Endothelial cell of umbilical vein (primary cell): ENCODE data around the gene CAMTA1. TPM values are rescaled to one million over a fixed set of nuclear protein-coding genes. Genes with fewer than 3 reads are reported as not detected.
A peak's percentile ranks its signal among the peaks of the same experiment; 100 is the strongest.

Experiments used
- BruUV-seq: library from RNA; stranded (reverse); fragments of 400-500 nt; replicated peaks from 2 replicates; lab custom pipeline; 2021; lab: Mats Ljungman, UMichigan
- CTCF ChIA-PET: fragments of 300-600, 350-600 bp; sonication (Branson Sonifier 250); formaldehyde crosslinking; loops from one replicate; lab custom pipeline; 2021; ENCODE audit warnings: antibody characterized with exemption, inconsistent platforms; lab: Charles Lee
- POLR2A ChIA-PET: fragments of 300-600, 350-600 bp; sonication (Branson Sonifier 250); formaldehyde crosslinking; loops from one replicate; lab custom pipeline; 2021; ENCODE audit warnings: antibody characterized with exemption, inconsistent platforms; lab: Charles Lee
- DNase-seq: peaks from one replicate; pipeline ENCODE4 v3.0.0-alpha.2; 2011; ENCODE audit warnings: low read depth, low spot score
- FAIRE-seq: peaks from 2 replicates; lab custom pipeline; 2011; peaks lifted over from hg19 to GRCh38; lab: Jason Lieb, UNC
- H2AFZ ChIP-seq: 2 replicates; pipeline ENCODE4 v1.6.0; 2012; ENCODE audit warnings: low read depth, low read length, control low read depth, inconsistent platforms
- H3K27ac ChIP-seq: 2 replicates; pipeline ENCODE4 v1.5.1; 2011; ENCODE audit warnings: low read depth, mild to moderate bottlenecking, control low read depth, low read length, moderate library complexity; ENCODE audit not compliant: insufficient read depth
- H3K27me3 ChIP-seq, 2 experiments: 2 replicates each; pipeline versions ENCODE4 v1.6.0 to v1.6.1; 2011; ENCODE audit warnings: low read length in 2 of 2, mixed read lengths in 1 of 2; ENCODE audit not compliant: control insufficient read depth in 2 of 2, insufficient read depth in 2 of 2
- H3K36me3 ChIP-seq, 2 experiments: 2 replicates in 1 of 2; 3 replicates in 1 of 2; pipeline ENCODE4 v1.5.1; 2011; ENCODE audit warnings: low read length in 2 of 2, mild to moderate bottlenecking in 1 of 2, moderate library complexity in 1 of 2; ENCODE audit not compliant: control insufficient read depth in 2 of 2, insufficient read depth in 2 of 2; ENCODE audit errors: extremely low read depth in 1 of 2
- H3K4me1 ChIP-seq: 3 replicates; pipeline ENCODE4 v1.5.1; 2011; ENCODE audit warnings: mild to moderate bottlenecking, low read length; ENCODE audit not compliant: control insufficient read depth, insufficient read depth; ENCODE audit errors: extremely low read depth
- H3K4me2 ChIP-seq: 2 replicates; pipeline ENCODE4 v1.6.1; 2011; ENCODE audit warnings: low read length, control low read depth, mixed read lengths; ENCODE audit not compliant: insufficient read depth
- H3K4me3 ChIP-seq, 3 experiments: fragments of 200-600 bp in 1 of 3; sonication (generic), shearing (Covaris generic) in 1 of 3; replicated peaks in 1 of 3; 2 replicates each; pipeline ENCODE4 v1.5.1; 2011 to 2016; ENCODE audit warnings: control low read depth in 3 of 3, low read length in 3 of 3, mild to moderate bottlenecking in 2 of 3, inconsistent platforms in 1 of 3, low read depth in 1 of 3, moderate library complexity in 1 of 3; ENCODE audit not compliant: insufficient read depth in 1 of 3
- H3K79me2 ChIP-seq: 2 replicates; pipeline ENCODE4 v1.6.0; 2012; ENCODE audit warnings: low read length, inconsistent platforms; ENCODE audit not compliant: control insufficient read depth, insufficient read depth
- H3K9ac ChIP-seq: replicated peaks from 2 replicates; pipeline ENCODE3; 2011; ENCODE audit warnings: low read length, control low read depth; ENCODE audit not compliant: insufficient read depth; ENCODE audit errors: extremely low read depth
- H3K9me1 ChIP-seq: replicated peaks from 3 replicates; pipeline ENCODE4 v1.6.0; 2011; ENCODE audit warnings: mild to moderate bottlenecking, low read length; ENCODE audit not compliant: control insufficient read depth, insufficient read depth; ENCODE audit errors: extremely low read depth
- H3K9me3 ChIP-seq: replicated peaks from 2 replicates; pipeline ENCODE4 v1.5.1; 2012; ENCODE audit warnings: low read length, inconsistent platforms; ENCODE audit not compliant: control insufficient read depth, insufficient read depth
- H4K20me1 ChIP-seq: replicated peaks from 2 replicates; pipeline ENCODE3; 2011; ENCODE audit warnings: mild to moderate bottlenecking, low read length; ENCODE audit not compliant: control insufficient read depth, insufficient read depth; ENCODE audit errors: extremely low read depth
- GATA2 ChIP-seq: IDR thresholded peaks from 2 replicates; pipeline ENCODE4 v1.7.0; 2011; ENCODE audit warnings: low read depth, mild to moderate bottlenecking, moderate library complexity, mixed read lengths, low read length; ENCODE audit not compliant: insufficient read length, insufficient read depth
- dilution Hi-C: fragments of 300-500 bp; cut with MboI; formaldehyde crosslinking; loops from one replicate; pipeline ENCODE4 v1.15.0; 2019; ENCODE audit warnings: low sequenced_read_pairs; ENCODE audit not compliant: extremely low pct_ligation_motif_present
- intact Hi-C: fragments of 100-400 bp; cut with micrococcal nuclease; formaldehyde crosslinking; loops from one replicate; pipeline ENCODE4 v1.10.0; 2022
- polyA plus RNA-seq, 4 experiments: library from polyadenylated mRNA; depleted of rRNA in 3 of 4; stranded (reverse) in 3 of 4; unstranded in 1 of 4; fragments of >200 nt; gene quantifications; 2 replicates each; pipeline versions ENCODE4 v1.2.1 to v1.2.3, GENCODE V29; 2011 to 2012; ENCODE audit warnings: missing spikeins in 1 of 4
- total RNA-seq: library from RNA; stranded (reverse); gene quantifications from 2 replicates; pipeline ENCODE4 v1.2.3, GENCODE V29; 2021
- TF ChIP-seq, protein P1 (sequence below): IDR thresholded peaks from 2 replicates; pipeline ENCODE4 v1.6.1; 2011; ENCODE audit not compliant: insufficient read depth, insufficient read length

Gene CAMTA1
- total and polyA plus RNA-seq, 2 donors (not counting 3 experiments of a cell fraction or from before 2014, with no cell fraction given): 50.8 to 92.7 TPM

DNA sequence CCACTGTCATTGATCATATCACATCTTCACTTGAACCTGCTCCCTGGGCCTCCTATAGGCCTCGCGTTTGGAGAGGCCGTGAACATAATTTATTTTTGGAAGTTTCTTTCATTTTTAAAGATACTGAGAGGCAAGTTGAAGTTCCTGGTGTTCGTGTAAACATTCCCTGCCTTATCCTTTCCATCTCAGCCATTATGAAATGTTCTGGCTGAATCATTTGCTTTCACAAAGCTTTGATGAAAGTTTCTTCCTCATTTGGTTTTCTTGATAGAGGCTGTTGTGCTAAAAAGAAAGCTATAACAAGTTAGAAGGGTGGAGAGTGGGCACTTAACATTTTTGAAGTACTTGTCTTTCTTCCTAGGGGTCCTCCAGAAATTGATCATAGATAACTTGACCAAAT is 15.5 kb downstream of the CAMTA1 start:
- peaks cover 41% of the 10 kb centered on the region for H3K4me1 ChIP-seq
- dilution Hi-C loops: no loop called here

DNA sequence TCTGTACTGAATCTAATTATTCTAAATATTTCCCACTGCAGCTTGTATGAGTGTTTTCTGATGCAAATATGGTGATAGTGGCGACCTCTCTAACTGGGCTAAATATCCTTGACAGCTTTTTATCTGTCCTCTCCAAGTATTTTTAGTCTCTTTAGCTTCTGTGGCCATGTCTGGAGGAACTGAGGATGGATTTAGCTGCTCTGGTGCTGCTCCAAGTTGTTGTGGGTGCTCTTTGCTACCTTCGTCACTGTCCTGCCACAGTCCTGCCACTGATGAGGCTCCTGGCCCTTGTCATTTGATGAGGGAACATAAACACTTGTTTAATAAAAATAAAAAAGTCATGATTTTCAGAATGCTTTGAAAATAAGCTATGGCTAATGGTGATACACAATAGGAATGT is 15.9 kb downstream of the CAMTA1 start:
- CTCF ChIA-PET: interaction anchor here (0.7 to 3.5 kb wide), 8 partner anchors 17 to 665 kb away, joined by 3 to 25 read pairs (median 4); no protein-coding TSS in a partner anchor
- FAIRE-seq: no peak
- H3K36me3 ChIP-seq: no peaks in the 10 kb centered on the region

More for the DNA sequence above, 15.5 kb downstream of the CAMTA1 start:
- Histone ChIP-seq H3K36me3 (no peaks in the 10 kb centered on the region), H3K27me3 (no peaks in the 10 kb centered on the region), H2AFZ (no peak overlapping the region), H3K4me2 (no peak overlapping the region), H3K9me3 (no peaks in the 10 kb centered on the region), H4K20me1 (no peaks in the 10 kb centered on the region), H3K79me2 (peaks cover 43% of the 10 kb centered on the region), H3K4me3 (no peak overlapping the region), H3K9me1 (no peaks in the 10 kb centered on the region), H3K9ac (no peak overlapping the region), H3K27ac (no peak overlapping the region)
- intact Hi-C loops: no loop called here
- TF ChIP-seq, protein P1, sequence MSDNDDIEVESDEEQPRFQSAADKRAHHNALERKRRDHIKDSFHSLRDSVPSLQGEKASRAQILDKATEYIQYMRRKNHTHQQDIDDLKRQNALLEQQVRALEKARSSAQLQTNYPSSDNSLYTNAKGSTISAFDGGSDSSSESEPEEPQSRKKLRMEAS: no peak
- peak; percentile 45 for TF ChIP-seq GATA2
- no TSS peak for BruUV-seq
- FAIRE-seq: no peak
- CTCF ChIA-PET: interaction anchor here (0.7 to 3.5 kb wide), 7 partner anchors 17 to 269 kb away, joined by 3 to 25 read pairs (median 5); no protein-coding TSS in a partner anchor
- peak; percentile 75 for DNase-seq
- POLR2A ChIA-PET: no interaction called here

More for the DNA sequence above, 15.9 kb downstream of the CAMTA1 start:
- POLR2A ChIA-PET: no interaction called here
- Histone ChIP-seq H3K9me1 (no peaks in the 10 kb centered on the region), H4K20me1 (no peaks in the 10 kb centered on the region), H3K4me3 (no peak overlapping the region), H2AFZ (no peak overlapping the region), H3K4me2 (no peak overlapping the region), H3K4me1 (peaks cover 37% of the 10 kb centered on the region), H3K27me3 (no peaks in the 10 kb centered on the region), H3K9ac (no peak overlapping the region), H3K27ac (no peak overlapping the region), H3K9me3 (no peaks in the 10 kb centered on the region), H3K79me2 (peaks cover 47% of the 10 kb centered on the region)
- no peak for DNase-seq
- intact Hi-C loops: no loop called here
- dilution Hi-C loops: no loop called here
- TF ChIP-seq, protein P1: no peak
- no TSS peak for BruUV-seq
